Heart left ventricle (tissue), 13 donors: ENCODE measurements around the gene KIF17.

ENCODE experiments used
- CTCF ChIP-seq, 12 donors: fragments of 200-600 bp; sonication (generic) in 4 of 12; IDR thresholded peaks; one replicate each; pipeline versions ENCODE4 v1.5.0 to v1.8.0; 2018 to 2022; ENCODE audit warnings: antibody characterized with exemption in 12 of 12, mild to moderate bottlenecking in 5 of 12
- POLR2A ChIP-seq, 2 donors: fragments of 450-650 bp; IDR thresholded peaks; one replicate each; pipeline ENCODE4 v1.6.1; 2017; ENCODE audit warnings: antibody characterized with exemption in 2 of 2, mild to moderate bottlenecking in 2 of 2, moderate library complexity in 2 of 2
- donor health status: ischemic (EF 13 %, LVEDD 7.1; RV severe dilation, severe dysfunction).
- donor health status: DM: no; HTN: yes; CAD: no.
- donor health status: DM: no; HTN: no; CAD: no.
- donor health status: ischemic (EF 25% LVEDD 6.9; RV normal size, moderate dysfunction).
- donor health status: ischemic (EF 25% LVEDD 5.7; RV mildly dilated, moderate dysfunction).
- donor health status: ischemic (EF 35%, LVEDD 5.7; RV mildly dilated, moderate dysfunction).
- donor health status: nonischemic (EF 11% LVEDD 7.7; RV severe dilation, severe dysfunction).
- donor health status: DM: yes; HTN: yes; CAD: no.
- donor health status: PGD.
- donor health status: ischemic (EF 29% LVEDD 5.4; RV normal size, mild dysfunction).
- donor health status: nonischemic (EF 23%, LVEDD 6.1; RV moderate dilation, normal function).

- TF ChIP-seq CTCF (IDR thresholded peaks at IDR 0.05) (no peak), POLR2A (IDR thresholded peaks at IDR 0.05) (no peak)
Observed at GRCh38 chr1:20735581-20736111, 17.8 kb upstream of the KIF17 start.
